Mucosa of descending colon (tissue), 3 donors: ENCODE data around the gene MPRIP. TPM values are rescaled to one million over a fixed set of nuclear protein-coding genes. Genes with fewer than 3 reads are reported as not detected.

Experiments
- ATAC-seq: fragments of 200-7000 bp; cut with Tn5 transposase; one replicate; pipeline ENCODE4 v1.9.1; 2020; ENCODE audit warnings: mild to moderate bottlenecking, moderate library complexity
- DNase-seq, 3 donors: peaks; one replicate each; pipeline ENCODE4 v3.0.0-alpha.2; 2020
- H3K36me3 ChIP-seq: fragments of 200-600 bp; one replicate; pipeline ENCODE4 v1.8.0; 2021; ENCODE audit warnings: low read depth, mild to moderate bottlenecking
- H3K4me1 ChIP-seq: fragments of 200-600 bp; one replicate; pipeline ENCODE4 v1.8.0; 2021; ENCODE audit warnings: low read depth, mild to moderate bottlenecking
- H3K4me3 ChIP-seq: fragments of 200-600 bp; one replicate; pipeline ENCODE4 v1.8.0; 2021; ENCODE audit warnings: mild to moderate bottlenecking
- H3K9me3 ChIP-seq: fragments of 200-600 bp; one replicate; pipeline ENCODE4 v1.8.0; 2021; ENCODE audit warnings: mild to moderate bottlenecking
- CTCF ChIP-seq: fragments of 200-600 bp; IDR thresholded peaks from one replicate; pipeline ENCODE4 v1.8.0; 2022; ENCODE audit warnings: antibody characterized with exemption, mild to moderate bottlenecking
- intact Hi-C, 2 donors: fragments of 100-400 bp; cut with DNase I in 1 of 2; cut with micrococcal nuclease in 1 of 2; formaldehyde crosslinking; loops; one replicate each; pipeline versions ENCODE4 v1.11.0 to v1.11.1; 2022; cut with DNase I, micrococcal nuclease
- total RNA-seq, 3 donors: library from RNA; stranded (reverse); fragmentation: NEBNext Ultra II Directional in 2 of 3; extraction: Animal tissue kit (Norgen Biotek cat#: 25700) in 2 of 3; gene quantifications; one replicate each; pipeline versions ENCODE4 v1.2.1 to v1.2.4, GENCODE V29; 2021 to 2023
- donor health status: DM: no; HTN: no; CAD: no; lungs with moderate emphysema.
- donor health status: DM: no; HTN: no; CAD: no.
- donor health status: DM: no; HTN: yes; CAD: no.

The MPRIP gene
- total RNA-seq, 3 donors from 2014 or later, result 150 to 249 (median 231) TPM

DNA sequence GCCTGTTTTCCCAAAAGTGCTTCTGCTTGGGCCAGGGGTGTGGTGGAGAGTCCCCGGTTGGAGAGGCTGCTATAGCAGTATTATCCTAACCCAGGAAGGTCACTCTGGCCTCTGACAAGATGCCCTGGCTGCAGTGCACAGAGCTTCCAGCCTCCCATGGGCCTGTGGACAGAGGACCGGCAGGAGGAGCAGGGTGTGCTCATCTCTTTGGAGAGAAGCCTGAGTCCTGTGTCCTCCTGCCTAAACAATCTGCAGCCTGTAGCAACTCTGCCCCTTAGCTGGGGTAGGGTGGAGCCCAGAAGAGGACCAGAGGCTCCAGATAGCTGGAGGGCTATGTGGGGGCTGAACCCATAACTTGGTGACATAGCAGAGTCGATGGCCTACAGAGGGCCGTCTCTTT, 78.0 kb downstream of the MPRIP start:
- Histone ChIP-seq H3K4me3 (no peak overlapping the region), H3K9me3 (no peaks in the 10 kb centered on the region), H3K4me1 (peaks cover 44% of the 10 kb centered on the region), H3K36me3 (no peaks in the 10 kb centered on the region)
- DNase-seq (peak in 1 of 3 donors; percentile 33), ATAC-seq (no peak)
- no peak for TF ChIP-seq CTCF
- intact Hi-C loops, result no loop called here

DNA sequence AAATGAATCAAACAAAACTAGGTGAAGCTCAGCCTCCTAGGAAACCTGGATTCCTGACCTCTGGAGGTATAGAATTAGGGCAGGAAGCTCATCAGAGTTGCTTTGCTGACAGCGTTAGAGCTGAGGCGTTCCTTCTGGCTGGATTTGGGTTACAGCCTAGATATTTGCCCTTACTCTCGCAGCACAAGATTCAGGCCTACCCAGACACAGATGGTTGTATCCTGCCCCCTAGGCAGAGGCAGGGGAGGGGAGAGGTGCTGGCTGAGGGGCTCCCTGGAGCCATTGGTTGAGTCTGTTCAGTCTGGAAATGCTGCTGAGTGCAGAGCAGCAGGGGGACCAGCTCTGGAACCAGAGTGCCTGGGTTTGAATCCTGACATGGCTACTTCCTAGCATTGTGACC, 78.4 kb downstream of the MPRIP start:
- no peaks in the 10 kb centered on the region for H3K9me3 ChIP-seq
- H3K4me1 ChIP-seq, result peaks cover 42% of the 10 kb centered on the region
- intact Hi-C loops, result no loop called here
- no peak overlapping the region for H3K4me3 ChIP-seq
- no peak for TF ChIP-seq CTCF
- peak; percentile 5 for ATAC-seq
- peak; percentile 10 to 37 (median 21) for DNase-seq
- H3K36me3 ChIP-seq, result no peaks in the 10 kb centered on the region

DNA sequence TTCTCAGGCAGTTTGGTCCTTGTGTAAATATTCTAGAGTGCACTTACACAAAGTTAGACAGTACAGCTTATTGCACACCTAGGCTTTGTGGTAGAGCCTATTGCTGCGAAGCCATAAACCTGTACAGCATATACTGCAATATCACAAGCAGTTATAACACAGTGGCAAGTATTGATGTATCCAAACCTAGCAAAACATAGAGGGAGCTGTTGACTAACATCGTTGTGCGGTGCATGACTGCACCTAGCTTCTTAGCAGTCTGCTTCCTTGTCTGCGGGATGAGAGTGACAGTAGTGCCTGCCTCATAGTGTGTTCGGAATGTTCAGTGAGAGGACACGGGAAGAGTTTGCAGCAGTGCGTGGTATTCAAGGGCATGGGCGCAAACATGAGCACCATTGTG, 78.9 kb downstream of the MPRIP start:
- intact Hi-C loops, result no loop called here
- ATAC-seq, result peak; percentile 73
- DNase-seq, result peak in 2 of 3 donors; percentile 40 to 51
- H3K4me3 ChIP-seq, result no peak overlapping the region
- H3K4me1 ChIP-seq, result peaks cover 44% of the 10 kb centered on the region
- H3K9me3 ChIP-seq, result no peaks in the 10 kb centered on the region
- H3K36me3 ChIP-seq, result no peaks in the 10 kb centered on the region
- no peak for TF ChIP-seq CTCF

- DNase-seq (peak in 1 of 3 donors; percentile 5), ATAC-seq (no peak)
- no peak for TF ChIP-seq CTCF
- H3K4me1 ChIP-seq, result peaks cover 42% of the 10 kb centered on the region
- H3K4me3 ChIP-seq, result no peak overlapping the region
- H3K36me3 ChIP-seq, result no peaks in the 10 kb centered on the region
- intact Hi-C loops, result no loop called here
- no peaks in the 10 kb centered on the region for H3K9me3 ChIP-seq
Observed at GRCh38 chr17:17122781-17123483, 80.7 kb downstream of the MPRIP start.

- H3K4me3 ChIP-seq, result no peak overlapping the region
- intact Hi-C loops, result no loop called here
- no peaks in the 10 kb centered on the region for H3K36me3 ChIP-seq
- ATAC-seq, result no peak
- no peak for DNase-seq
- no peak for TF ChIP-seq CTCF
- H3K9me3 ChIP-seq, result no peaks in the 10 kb centered on the region
- peaks cover 27% of the 10 kb centered on the region for H3K4me1 ChIP-seq
Observed at GRCh38 chr17:17124341-17124740, 82.1 kb downstream of the MPRIP start.
